ENCODE measurements around the gene GPR176. TPM values are rescaled to one million over a fixed set of nuclear protein-coding genes. Genes with fewer than 3 reads are reported as not detected.

Gene GPR176
- total RNA-seq, 5 donors from 2014 or later (not counting 1 experiment from before 2014, with no cell fraction given): 0.15 to 0.30 TPM; not detected in 3

GRCh38 chr15:39921274-39921638 is 1.2 kb upstream of the GPR176 start:
- H3K9me3 ChIP-seq: no peaks in the 10 kb centered on the region
- Mint-ChIP-seq H3K27ac (peak overlapping the region; percentile 59 to 75), H3K27me3 (peaks cover 17 to 19% of the 10 kb centered on the region in 2 donors), H3K4me3 (peak overlapping the region; percentile 79 to 87 (median 86)), H3K9me3 (peaks cover 0 to 5% (median 0%) of the 10 kb centered on the region in 3 donors), H3K36me3 (no peaks in the 10 kb centered on the region), H3K4me1 (peaks cover 8 to 14% (median 11%) of the 10 kb centered on the region in 3 donors)
- CTCF ChIA-PET: no interaction called here
- ATAC-seq (replicated peaks in 1 of 4) (no peak), DNase-seq (no peak)
- peaks cover 3 to 28% of the 10 kb centered on the region in 2 experiments for H3K27me3 ChIP-seq (replicated peaks in 1 of 2; ENCODE audit: control insufficient read depth in 2 of 2, extremely low read depth in 1 of 2, insufficient read depth in 2 of 2, low read length in 1 of 2)
- peaks cover 12 to 20% of the 10 kb centered on the region in 2 experiments for H3K4me1 ChIP-seq (ENCODE audit: control insufficient read depth in 1 of 2, extremely low read depth in 1 of 2, insufficient read depth in 2 of 2, low read length in 2 of 2)
- 93% methylated on average over 4 of the region's 6 CpGs for WGBS (ENCODE audit: insufficient coverage)
- POLR2A ChIA-PET: interaction anchor here in 1 of 2 donors (0.5 to 0.6 kb wide), 2 partner anchors 13 to 52 kb away, joined by 3 read pairs; partner anchors contain the start of gene EIF2AK4
- peak overlapping the region; percentile 52 to 95 for H3K4me3 ChIP-seq (ENCODE audit: control insufficient read depth in 1 of 2, extremely low read depth in 1 of 2, low read length in 1 of 2)
- no peak overlapping the region for H3K27ac ChIP-seq (ENCODE audit: low read length)
- no peaks in the 10 kb centered on the region for H3K36me3 ChIP-seq (ENCODE audit: control insufficient read depth in 2 of 2, extremely low read depth in 1 of 2, insufficient read depth in 1 of 2, low read length in 1 of 2)

DNA sequence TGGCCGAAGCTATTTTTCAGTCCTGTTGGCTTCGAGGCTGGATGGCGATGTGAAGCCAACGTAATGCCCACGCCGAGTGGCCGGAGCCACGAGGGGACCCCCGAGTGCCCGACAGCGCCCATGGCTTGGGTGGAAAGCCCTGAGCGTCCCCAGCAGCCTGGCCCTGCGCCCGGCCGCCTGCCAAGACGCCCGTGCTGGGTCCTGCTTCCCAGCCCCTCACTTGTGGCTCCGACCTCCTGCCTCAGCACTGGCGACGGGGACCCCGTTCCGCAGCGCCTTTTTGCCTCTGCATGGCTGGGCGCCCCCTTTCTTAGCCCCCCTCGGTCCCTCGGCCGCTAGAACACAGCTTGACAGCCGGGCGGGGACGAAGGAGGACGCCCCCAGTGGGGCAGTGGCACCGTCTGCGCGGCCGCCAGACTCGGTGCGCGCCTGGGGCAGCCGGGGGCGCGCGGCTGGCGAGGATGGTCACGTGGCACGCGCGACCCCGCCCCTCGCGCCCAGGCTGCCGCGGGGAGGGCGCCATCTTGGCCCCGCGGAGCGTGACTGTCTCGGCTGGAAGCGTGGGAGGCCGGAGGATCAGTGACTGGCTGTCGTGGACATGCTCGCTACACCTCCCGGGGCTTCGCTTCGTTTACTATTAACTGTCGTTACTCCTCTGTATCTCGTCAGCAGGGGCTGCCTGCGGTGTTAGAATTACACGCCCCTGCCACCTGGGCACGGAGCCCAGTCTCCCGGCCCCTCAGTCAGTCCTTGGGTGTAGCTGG is 626 bp upstream of the GPR176 start:
- Histone ChIP-seq H3K9me3 (no peaks in the 10 kb centered on the region), H3K4me1 (ENCODE audit: control insufficient read depth in 1 of 2, extremely low read depth in 1 of 2, insufficient read depth in 2 of 2, low read length in 2 of 2) (peaks cover 12 to 20% of the 10 kb centered on the region in 2 experiments), H3K27me3 (replicated peaks in 1 of 2; ENCODE audit: control insufficient read depth in 2 of 2, extremely low read depth in 1 of 2, insufficient read depth in 2 of 2, low read length in 1 of 2) (peaks cover 3 to 28% of the 10 kb centered on the region in 2 experiments), H3K4me3 (ENCODE audit: control insufficient read depth in 1 of 2, extremely low read depth in 1 of 2, low read length in 1 of 2) (peak overlapping the region; percentile 52 to 95), H3K27ac (ENCODE audit: low read length) (no peak overlapping the region), H3K36me3 (ENCODE audit: control insufficient read depth in 2 of 2, extremely low read depth in 1 of 2, insufficient read depth in 1 of 2, low read length in 1 of 2) (no peaks in the 10 kb centered on the region)
- POLR2A ChIA-PET: interaction anchor here in 1 of 2 donors (0.6 kb wide), 1 partner anchor 51 kb away, joined by 3 read pairs; no protein-coding TSS in a partner anchor
- Mint-ChIP-seq H3K9me3 (peaks cover 0 to 5% (median 0%) of the 10 kb centered on the region in 3 donors), H3K4me3 (peak overlapping the region; percentile 79 to 87 (median 86)), H3K27me3 (peaks cover 17 to 18% of the 10 kb centered on the region in 2 donors), H3K27ac (peak overlapping the region; percentile 59 to 75), H3K36me3 (no peaks in the 10 kb centered on the region), H3K4me1 (peaks cover 8 to 14% (median 11%) of the 10 kb centered on the region in 3 donors)
- CTCF ChIA-PET: no interaction called here
- WGBS (ENCODE audit: insufficient coverage): 1% methylated on average over 63 of the region's 70 CpGs
- ATAC-seq (replicated peaks in 1 of 4) (peak; percentile 92 to 95 (median 93)), DNase-seq (peak; percentile 36 to 81 (median 67))

GRCh38 chr15:39919411-39919747 is 687 bp downstream of the GPR176 start:
- peaks cover 12 to 20% of the 10 kb centered on the region in 2 experiments for H3K4me1 ChIP-seq (ENCODE audit: control insufficient read depth in 1 of 2, extremely low read depth in 1 of 2, insufficient read depth in 2 of 2, low read length in 2 of 2)
- ATAC-seq (replicated peaks in 1 of 4) (no peak), DNase-seq (peak in 1 of 35 experiments; percentile 4)
- Mint-ChIP-seq H3K4me3 (peak overlapping the region; percentile 59 to 79 (median 65)), H3K27ac (no peak overlapping the region), H3K9me3 (peaks cover 0 to 5% (median 0%) of the 10 kb centered on the region in 3 donors), H3K27me3 (peaks cover 18 to 21% of the 10 kb centered on the region in 2 donors), H3K36me3 (no peaks in the 10 kb centered on the region), H3K4me1 (peaks cover 8 to 14% (median 11%) of the 10 kb centered on the region in 3 donors)
- CTCF ChIA-PET: no interaction called here
- 9% methylated on average over 13 of the region's 15 CpGs for WGBS (ENCODE audit: insufficient coverage)
- no peak overlapping the region for H3K27ac ChIP-seq (ENCODE audit: low read length)
- peaks cover 3 to 28% of the 10 kb centered on the region in 2 experiments for H3K27me3 ChIP-seq (replicated peaks in 1 of 2; ENCODE audit: control insufficient read depth in 2 of 2, extremely low read depth in 1 of 2, insufficient read depth in 2 of 2, low read length in 1 of 2)
- no peaks in the 10 kb centered on the region for H3K9me3 ChIP-seq
- peak overlapping the region; percentile 52 to 95 for H3K4me3 ChIP-seq (ENCODE audit: control insufficient read depth in 1 of 2, extremely low read depth in 1 of 2, low read length in 1 of 2)
- no peaks in the 10 kb centered on the region for H3K36me3 ChIP-seq (ENCODE audit: control insufficient read depth in 2 of 2, extremely low read depth in 1 of 2, insufficient read depth in 1 of 2, low read length in 1 of 2)
- POLR2A ChIA-PET: no interaction called here

GRCh38 chr15:39918688-39919385 is 1.2 kb downstream of the GPR176 start:
- peaks cover 8 to 14% (median 11%) of the 10 kb centered on the region in 3 donors for H3K4me1 Mint-ChIP-seq
- peaks cover 12 to 20% of the 10 kb centered on the region in 2 experiments for H3K4me1 ChIP-seq (ENCODE audit: control insufficient read depth in 1 of 2, extremely low read depth in 1 of 2, insufficient read depth in 2 of 2, low read length in 2 of 2)
- ChIA-PET POLR2A (no interaction called here), CTCF (no interaction called here)
- no peak for ATAC-seq (replicated peaks in 1 of 4)
- H3K27me3 ChIP-seq (replicated peaks in 1 of 2; ENCODE audit: control insufficient read depth in 2 of 2, extremely low read depth in 1 of 2, insufficient read depth in 2 of 2, low read length in 1 of 2): peaks cover 3 to 28% of the 10 kb centered on the region in 2 experiments
- WGBS (ENCODE audit: insufficient coverage): no CpG with 5 or more reads among the region's 13 CpGs
- H3K27ac ChIP-seq (ENCODE audit: low read length): no peak overlapping the region
- H3K9me3 ChIP-seq: no peaks in the 10 kb centered on the region
- H3K36me3 Mint-ChIP-seq: no peaks in the 10 kb centered on the region
- DNase-seq: no peak
- H3K9me3 Mint-ChIP-seq: peaks cover 0 to 5% (median 0%) of the 10 kb centered on the region in 3 donors
- peaks cover 18 to 21% of the 10 kb centered on the region in 2 donors for H3K27me3 Mint-ChIP-seq
- H3K36me3 ChIP-seq (ENCODE audit: control insufficient read depth in 2 of 2, extremely low read depth in 1 of 2, insufficient read depth in 1 of 2, low read length in 1 of 2): no peaks in the 10 kb centered on the region
- peak overlapping the region in 1 of 2 donors; percentile 4 for H3K27ac Mint-ChIP-seq
- peak overlapping the region; percentile 65 to 79 (median 68) for H3K4me3 Mint-ChIP-seq
- H3K4me3 ChIP-seq (ENCODE audit: control insufficient read depth in 1 of 2, extremely low read depth in 1 of 2, low read length in 1 of 2): no peak overlapping the region

DNA sequence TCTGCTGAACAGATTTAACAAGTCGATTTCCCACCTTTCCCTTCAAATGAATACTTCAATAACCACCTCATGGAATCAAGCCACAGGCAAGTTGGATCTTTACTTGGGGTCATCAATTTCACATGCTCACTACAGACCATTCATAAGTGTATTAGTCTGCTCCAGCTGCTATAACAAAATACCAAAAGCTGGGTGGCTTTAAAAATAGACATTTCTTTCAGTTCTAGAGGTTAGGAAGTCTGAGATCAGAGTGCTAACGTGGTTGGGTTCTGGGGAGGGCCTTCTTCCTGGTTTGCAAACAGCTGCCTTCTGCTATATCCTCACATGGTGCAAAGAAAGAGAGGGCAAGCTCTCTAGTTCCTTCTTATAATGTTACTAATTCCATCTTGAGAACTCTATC is 5.1 kb downstream of the GPR176 start:
- no peak for ATAC-seq (replicated peaks in 1 of 4)
- DNase-seq: no peak
- ChIA-PET CTCF (no interaction called here), POLR2A (no interaction called here)
- peaks cover 19 to 21% of the 10 kb centered on the region in 2 donors for H3K27me3 Mint-ChIP-seq
- Histone ChIP-seq H3K4me1 (ENCODE audit: control insufficient read depth in 1 of 2, extremely low read depth in 1 of 2, insufficient read depth in 2 of 2, low read length in 2 of 2) (peaks cover 3 to 7% of the 10 kb centered on the region in 2 experiments), H3K27me3 (replicated peaks in 1 of 2; ENCODE audit: control insufficient read depth in 2 of 2, extremely low read depth in 1 of 2, insufficient read depth in 2 of 2, low read length in 1 of 2) (peaks cover 0 to 20% of the 10 kb centered on the region in 2 experiments), H3K36me3 (ENCODE audit: control insufficient read depth in 2 of 2, extremely low read depth in 1 of 2, insufficient read depth in 1 of 2, low read length in 1 of 2) (no peaks in the 10 kb centered on the region), H3K27ac (ENCODE audit: low read length) (no peak overlapping the region), H3K4me3 (ENCODE audit: control insufficient read depth in 1 of 2, extremely low read depth in 1 of 2, low read length in 1 of 2) (no peak overlapping the region), H3K9me3 (no peaks in the 10 kb centered on the region)
- no peak overlapping the region for H3K4me3 Mint-ChIP-seq
- no peaks in the 10 kb centered on the region for H3K36me3 Mint-ChIP-seq
- H3K27ac Mint-ChIP-seq: no peak overlapping the region
- no peaks in the 10 kb centered on the region for H3K9me3 Mint-ChIP-seq
- H3K4me1 Mint-ChIP-seq: peaks cover 0 to 8% (median 4%) of the 10 kb centered on the region in 3 donors
- 80% methylated on average over 1 of the region's 2 CpGs for WGBS (ENCODE audit: insufficient coverage)

GRCh38 chr15:39909007-39909406 is 11.1 kb downstream of the GPR176 start:
- CTCF ChIA-PET: no interaction called here
- Histone ChIP-seq H3K36me3 (ENCODE audit: control insufficient read depth in 2 of 2, extremely low read depth in 1 of 2, insufficient read depth in 1 of 2, low read length in 1 of 2) (no peaks in the 10 kb centered on the region), H3K27ac (ENCODE audit: low read length) (no peak overlapping the region), H3K9me3 (no peaks in the 10 kb centered on the region), H3K4me1 (ENCODE audit: control insufficient read depth in 1 of 2, extremely low read depth in 1 of 2, insufficient read depth in 2 of 2, low read length in 2 of 2) (no peaks in the 10 kb centered on the region), H3K4me3 (ENCODE audit: control insufficient read depth in 1 of 2, extremely low read depth in 1 of 2, low read length in 1 of 2) (no peak overlapping the region), H3K27me3 (replicated peaks in 1 of 2; ENCODE audit: control insufficient read depth in 2 of 2, extremely low read depth in 1 of 2, insufficient read depth in 2 of 2, low read length in 1 of 2) (peaks cover 0 to 5% of the 10 kb centered on the region in 2 experiments)
- no peaks in the 10 kb centered on the region for H3K4me1 Mint-ChIP-seq
- H3K4me3 Mint-ChIP-seq: no peak overlapping the region
- H3K27ac Mint-ChIP-seq: no peak overlapping the region
- POLR2A ChIA-PET: interaction anchor here in 1 of 2 donors (0.5 kb wide), 1 partner anchor 1457 kb away, joined by 3 read pairs; no protein-coding TSS in a partner anchor
- ATAC-seq (replicated peaks in 1 of 4) (no peak), DNase-seq (no peak)
- H3K9me3 Mint-ChIP-seq: no peaks in the 10 kb centered on the region
- H3K27me3 Mint-ChIP-seq: peaks cover 6 to 17% of the 10 kb centered on the region in 2 donors
- no peaks in the 10 kb centered on the region for H3K36me3 Mint-ChIP-seq
- WGBS (ENCODE audit: insufficient coverage): 39% methylated on average over 3 of the region's 5 CpGs

Measured in T-cell (primary cell).